Large intestine (tissue), 3 donors: Measurements from ENCODE around the gene SPEG. TPM values are rescaled to one million over a fixed set of nuclear protein-coding genes. Genes with fewer than 3 reads are reported as not detected.
A peak's percentile ranks its signal among the peaks of the same experiment; 100 is the strongest.

Source experiments
- DNase-seq, 2 donors: peaks; one replicate each; pipeline versions ENCODE4 v3.0.0 to v3.0.0-alpha.2; 2013
- H3K27ac ChIP-seq: one replicate; pipeline ENCODE4 v1.5.1; 2013; ENCODE audit warnings: low read length
- H3K27me3 ChIP-seq: 2 replicates; pipeline ENCODE4 v1.6.1; 2013; ENCODE audit warnings: low read length; ENCODE audit not compliant: control insufficient read depth, insufficient read depth
- H3K36me3 ChIP-seq: 2 replicates; pipeline ENCODE4 v1.6.1; 2013; ENCODE audit warnings: low read length; ENCODE audit not compliant: control insufficient read depth, insufficient read depth
- H3K4me1 ChIP-seq: one replicate; pipeline ENCODE4 v1.6.1; 2013; ENCODE audit warnings: low read length; ENCODE audit not compliant: control insufficient read depth, insufficient read depth
- H3K4me3 ChIP-seq: one replicate; pipeline ENCODE4 v1.5.1; 2013; ENCODE audit warnings: low read length
- H3K9me3 ChIP-seq: one replicate; pipeline ENCODE4 v1.6.1; 2013; ENCODE audit warnings: mild to moderate bottlenecking, low read depth, low read length, moderate library complexity; ENCODE audit not compliant: control insufficient read depth
- WGBS: methylation state at CpG from one replicate; pipeline ENCODE4 v1.1.5; 2013; ENCODE audit warnings: low lambda C conversion rate; ENCODE audit not compliant: insufficient coverage; 5-methylcytosine and 5-hydroxymethylcytosine counted together
- polyA plus RNA-seq: library from polyadenylated mRNA; unstranded; fragments of 120-200 nt; gene quantifications from one replicate; pipeline ENCODE4 v1.2.1, GENCODE V29; 2013

SPEG gene
- polyA plus RNA-seq, 1 donor: 35.1 TPM

DNA sequence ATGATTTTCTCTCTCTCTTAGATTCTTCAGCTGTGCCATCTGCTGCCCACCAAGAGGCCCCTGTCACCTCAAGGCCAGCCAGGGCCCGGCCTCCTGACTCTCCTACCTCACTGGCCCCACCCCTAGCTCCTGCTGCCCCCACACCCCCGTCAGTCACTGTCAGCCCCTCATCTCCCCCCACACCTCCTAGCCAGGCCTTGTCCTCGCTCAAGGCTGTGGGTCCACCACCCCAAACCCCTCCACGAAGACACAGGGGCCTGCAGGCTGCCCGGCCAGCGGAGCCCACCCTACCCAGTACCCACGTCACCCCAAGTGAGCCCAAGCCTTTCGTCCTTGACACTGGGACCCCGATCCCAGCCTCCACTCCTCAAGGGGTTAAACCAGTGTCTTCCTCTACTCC lies 54.7 kb downstream of the SPEG start:
- DNase-seq: no peak
- WGBS: no CpG with 5 or more reads among the region's 9 CpGs
- Histone ChIP-seq H3K36me3 (no peaks in the 10 kb centered on the region), H3K27me3 (peaks cover 69% of the 10 kb centered on the region), H3K27ac (no peak overlapping the region), H3K4me1 (peaks cover 20% of the 10 kb centered on the region), H3K9me3 (peaks cover 5% of the 10 kb centered on the region), H3K4me3 (no peak overlapping the region)

- no peak for DNase-seq
- Histone ChIP-seq H3K9me3 (peaks cover 3% of the 10 kb centered on the region), H3K4me3 (no peak overlapping the region), H3K36me3 (no peaks in the 10 kb centered on the region), H3K27me3 (peaks cover 69% of the 10 kb centered on the region), H3K27ac (no peak overlapping the region), H3K4me1 (peaks cover 17% of the 10 kb centered on the region)
- WGBS: no CpG with 5 or more reads among the region's 23 CpGs
Observed at GRCh38 chr2:219490186-219490585, 55.5 kb downstream of the SPEG start.

DNA sequence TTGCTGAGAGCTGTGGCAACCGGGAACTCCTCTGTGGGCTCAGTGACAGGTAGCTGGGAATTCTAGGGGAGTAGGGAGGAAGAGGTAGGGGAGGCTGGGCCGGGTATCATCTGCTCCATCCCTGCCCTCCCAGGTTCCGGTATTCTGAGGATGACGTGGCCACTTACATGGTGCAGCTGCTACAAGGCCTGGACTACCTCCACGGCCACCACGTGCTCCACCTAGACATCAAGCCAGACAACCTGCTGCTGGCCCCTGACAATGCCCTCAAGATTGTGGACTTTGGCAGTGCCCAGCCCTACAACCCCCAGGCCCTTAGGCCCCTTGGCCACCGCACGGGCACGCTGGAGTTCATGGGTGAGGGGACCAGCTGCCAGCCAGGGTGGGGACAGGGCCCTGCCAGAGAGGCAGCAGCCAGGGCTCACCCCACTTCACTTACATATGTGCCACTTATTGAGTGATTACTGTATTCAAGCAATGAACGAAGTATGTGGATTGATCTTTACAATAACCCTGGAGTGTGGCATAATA lies 56.0 kb downstream of the SPEG start:
- no CpG with 5 or more reads among the region's 10 CpGs for WGBS
- Histone ChIP-seq H3K27me3 (peaks cover 69% of the 10 kb centered on the region), H3K4me1 (peaks cover 16% of the 10 kb centered on the region), H3K4me3 (no peak overlapping the region), H3K27ac (no peak overlapping the region), H3K9me3 (peaks cover 3% of the 10 kb centered on the region), H3K36me3 (no peaks in the 10 kb centered on the region)
- DNase-seq: no peak

DNA sequence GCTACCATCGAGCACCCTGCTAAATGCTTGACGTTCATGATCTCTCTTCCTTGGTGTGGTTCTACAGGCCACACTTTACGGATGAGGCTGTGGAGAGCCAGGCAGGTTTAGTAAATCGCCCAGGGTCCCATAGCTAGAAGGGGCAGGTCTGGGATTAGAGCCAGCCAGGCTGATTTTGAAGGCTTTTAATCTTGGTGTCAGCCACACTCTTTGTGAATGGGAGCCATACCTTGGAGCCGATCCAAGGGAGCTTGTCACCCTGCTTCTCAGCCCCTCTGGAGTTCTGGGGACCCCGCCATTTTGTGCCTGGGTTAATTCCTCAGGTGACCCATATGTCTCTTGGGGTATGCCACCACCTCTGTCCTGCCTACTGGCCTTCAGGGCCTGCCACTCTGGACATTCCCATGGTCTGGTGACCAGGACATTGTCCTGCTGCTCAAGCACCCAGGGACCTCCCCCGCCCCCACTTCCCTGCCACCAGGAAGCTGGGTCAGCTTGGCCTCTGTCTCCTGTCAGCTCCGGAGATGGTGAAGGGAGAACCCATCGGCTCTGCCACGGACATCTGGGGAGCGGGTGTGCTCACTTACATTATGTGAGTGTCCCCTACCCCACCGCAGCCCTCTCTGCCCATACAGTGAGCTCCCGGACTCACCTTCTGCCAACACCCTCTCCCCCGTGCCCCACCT lies 56.8 kb downstream of the SPEG start:
- DNase-seq: no peak
- H3K9me3 ChIP-seq: peaks cover 3% of the 10 kb centered on the region
- WGBS: no CpG with 5 or more reads among the region's 14 CpGs
- H3K4me3 ChIP-seq: no peak overlapping the region
- H3K4me1 ChIP-seq: peaks cover 15% of the 10 kb centered on the region
- H3K27me3 ChIP-seq: peaks cover 70% of the 10 kb centered on the region
- H3K36me3 ChIP-seq: no peaks in the 10 kb centered on the region
- H3K27ac ChIP-seq: no peak overlapping the region

DNA sequence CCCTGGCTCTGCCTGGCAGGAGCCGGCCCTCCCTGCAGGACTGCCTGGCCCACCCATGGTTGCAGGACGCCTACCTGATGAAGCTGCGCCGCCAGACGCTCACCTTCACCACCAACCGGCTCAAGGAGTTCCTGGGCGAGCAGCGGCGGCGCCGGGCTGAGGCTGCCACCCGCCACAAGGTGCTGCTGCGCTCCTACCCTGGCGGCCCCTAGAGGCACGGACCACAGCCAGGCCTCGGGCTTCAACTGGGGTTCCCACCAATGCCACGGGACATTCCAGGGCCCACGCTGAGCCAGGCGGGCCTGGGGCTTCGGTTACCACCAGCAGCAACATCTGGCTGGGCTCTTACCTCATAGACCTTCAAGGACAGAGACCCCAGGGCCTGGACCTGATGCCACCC lies 57.9 kb downstream of the SPEG start:
- peaks cover 71% of the 10 kb centered on the region for H3K27me3 ChIP-seq
- H3K36me3 ChIP-seq: no peaks in the 10 kb centered on the region
- H3K9me3 ChIP-seq: peaks cover 3% of the 10 kb centered on the region
- H3K27ac ChIP-seq: no peak overlapping the region
- no CpG with 5 or more reads among the region's 20 CpGs for WGBS
- H3K4me3 ChIP-seq: no peak overlapping the region
- DNase-seq: no peak
- H3K4me1 ChIP-seq: peaks cover 23% of the 10 kb centered on the region

DNA sequence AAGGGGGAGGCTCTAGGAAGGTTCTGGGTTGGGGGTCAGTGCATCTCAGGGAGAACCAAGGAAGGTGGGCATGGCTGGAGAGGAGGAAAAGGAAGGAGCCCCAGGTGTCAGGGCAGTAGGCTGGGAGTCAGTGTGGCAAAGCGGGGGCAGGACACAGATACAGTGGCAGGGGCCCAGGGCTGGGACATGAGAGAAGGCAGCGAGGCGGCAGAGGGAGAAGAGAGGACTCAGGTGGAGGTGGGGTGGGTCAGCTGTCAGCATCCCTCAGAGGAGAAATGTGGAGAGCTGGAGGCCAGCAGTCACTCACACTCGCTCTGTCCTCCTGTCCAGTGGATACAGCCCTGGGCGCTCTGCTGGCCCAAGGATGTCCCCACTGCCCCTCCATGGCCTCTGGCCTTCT lies 58.4 kb downstream of the SPEG start:
- WGBS: no CpG with 5 or more reads among the region's 5 CpGs
- Histone ChIP-seq H3K27ac (no peak overlapping the region), H3K36me3 (no peaks in the 10 kb centered on the region), H3K27me3 (peaks cover 75% of the 10 kb centered on the region), H3K9me3 (peaks cover 3% of the 10 kb centered on the region), H3K4me1 (peaks cover 25% of the 10 kb centered on the region), H3K4me3 (no peak overlapping the region)
- no peak for DNase-seq

DNA sequence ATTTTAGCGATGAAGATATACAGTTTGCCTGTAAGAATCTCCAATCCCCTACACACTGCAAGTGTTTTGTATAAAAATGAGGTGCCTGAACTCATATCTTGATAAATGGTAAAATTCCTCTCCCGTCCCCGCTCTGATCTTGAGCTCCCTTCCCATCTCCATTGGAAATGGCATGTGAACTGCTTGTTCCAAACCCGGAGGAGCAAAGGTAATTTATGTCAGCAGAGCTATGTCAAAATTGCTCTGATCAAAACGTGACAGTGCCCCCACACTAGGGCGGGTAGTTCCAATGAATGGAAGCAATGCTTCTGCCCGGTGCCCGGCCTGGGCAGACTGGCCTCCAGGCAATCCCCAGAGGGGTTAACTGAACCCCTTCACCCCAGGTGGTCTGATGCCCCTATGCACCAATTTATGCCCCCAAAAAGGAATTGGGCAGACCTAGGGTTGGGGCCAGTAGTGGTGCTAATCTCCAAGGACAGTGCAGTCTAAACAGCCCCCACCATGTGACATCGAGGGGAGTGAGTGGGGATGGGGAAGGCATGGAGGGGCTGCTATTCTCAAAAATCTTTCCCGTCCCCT lies 60.4 kb downstream of the SPEG start:
- WGBS: 47% methylated on average over 3 of the region's 10 CpGs
- peaks cover 3% of the 10 kb centered on the region for H3K9me3 ChIP-seq
- H3K27me3 ChIP-seq: peaks cover 75% of the 10 kb centered on the region
- peaks cover 33% of the 10 kb centered on the region for H3K4me1 ChIP-seq
- no peak overlapping the region for H3K27ac ChIP-seq
- H3K4me3 ChIP-seq: no peak overlapping the region
- no peaks in the 10 kb centered on the region for H3K36me3 ChIP-seq
- DNase-seq: no peak

DNA sequence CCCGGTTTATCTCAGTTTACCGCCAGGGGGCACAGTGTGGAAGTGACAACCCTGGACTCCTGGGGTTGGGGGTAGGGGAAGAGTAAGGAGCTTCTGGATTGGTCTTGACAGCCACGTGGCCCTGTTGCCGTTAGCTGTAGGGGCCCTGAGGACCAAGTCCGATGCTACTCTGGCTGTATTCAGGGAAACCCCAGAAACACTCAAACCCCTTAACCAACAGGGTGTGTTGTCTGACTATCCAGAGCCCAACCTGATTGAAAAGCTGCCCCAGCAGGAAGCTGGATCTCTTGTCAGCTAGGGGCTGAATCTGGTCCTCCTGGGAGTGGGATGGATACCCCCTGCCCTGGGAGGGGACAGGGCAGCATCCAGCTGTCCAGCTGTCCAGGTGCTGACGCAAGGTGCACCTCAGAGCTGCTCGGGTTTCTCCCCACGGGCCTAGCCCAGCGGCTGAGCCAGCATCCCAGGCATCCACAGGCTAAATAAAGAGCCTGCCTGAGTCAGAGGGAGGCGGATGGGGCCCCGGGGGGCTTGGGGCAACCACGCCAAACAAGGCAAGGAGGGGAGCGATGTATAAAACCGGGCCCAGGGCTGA lies 61.0 kb downstream of the SPEG start:
- Histone ChIP-seq H3K4me3 (no peak overlapping the region), H3K9me3 (peaks cover 3% of the 10 kb centered on the region), H3K27me3 (peaks cover 72% of the 10 kb centered on the region), H3K27ac (no peak overlapping the region), H3K4me1 (peaks cover 37% of the 10 kb centered on the region), H3K36me3 (no peaks in the 10 kb centered on the region)
- no CpG with 5 or more reads among the region's 14 CpGs for WGBS
- peak in 1 of 2 donors; percentile 62 for DNase-seq

DNA sequence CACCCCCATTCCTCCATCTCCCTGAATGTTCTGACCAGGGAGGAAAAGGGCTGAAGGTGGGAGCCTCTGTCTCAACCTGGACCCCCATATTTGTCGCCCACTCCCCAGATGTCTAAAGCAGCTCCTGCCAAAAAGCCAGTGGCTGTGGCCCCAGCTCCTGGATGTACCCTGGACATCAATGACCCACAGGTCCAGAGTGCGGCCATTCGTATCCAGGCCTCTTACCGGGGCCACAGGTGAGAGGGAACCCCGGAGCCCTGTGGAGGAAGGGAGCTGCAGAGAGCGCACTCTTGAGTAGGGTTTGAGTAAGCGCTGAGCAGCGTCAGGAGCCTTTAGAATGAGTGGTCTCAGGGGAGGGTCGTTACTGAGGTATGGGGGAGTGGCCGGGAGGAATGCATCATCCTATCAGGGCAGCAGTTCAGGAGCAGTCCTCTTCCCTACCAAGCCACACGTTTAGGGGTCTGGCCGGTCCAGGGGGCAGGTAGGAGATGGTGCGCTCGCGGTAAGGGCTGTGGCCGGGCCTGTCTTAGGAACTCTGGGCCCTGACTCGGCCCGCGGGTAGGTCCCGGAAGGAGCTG lies 61.7 kb downstream of the SPEG start:
- H3K27me3 ChIP-seq: peaks cover 65% of the 10 kb centered on the region
- no peak for DNase-seq
- peaks cover 43% of the 10 kb centered on the region for H3K4me1 ChIP-seq
- no peak overlapping the region for H3K27ac ChIP-seq
- peaks cover 3% of the 10 kb centered on the region for H3K9me3 ChIP-seq
- no CpG with 5 or more reads among the region's 20 CpGs for WGBS
- no peak overlapping the region for H3K4me3 ChIP-seq
- no peaks in the 10 kb centered on the region for H3K36me3 ChIP-seq

GRCh38 chr2:219496825-219497494 lies 62.3 kb downstream of the SPEG start:
- Histone ChIP-seq H3K4me1 (peaks cover 50% of the 10 kb centered on the region), H3K27me3 (peaks cover 60% of the 10 kb centered on the region), H3K27ac (no peak overlapping the region), H3K36me3 (peaks cover 4% of the 10 kb centered on the region), H3K9me3 (peaks cover 3% of the 10 kb centered on the region), H3K4me3 (no peak overlapping the region)
- peak in 1 of 2 donors; percentile 57 for DNase-seq
- WGBS: 0% methylated on average over 1 of the region's 61 CpGs
